Prostate gland (tissue), 2 donors: ENCODE data around the gene ZNF253. TPM values are rescaled to one million over a fixed set of nuclear protein-coding genes. Genes with fewer than 3 reads are reported as not detected.

ENCODE experiments used
- DNase-seq: peaks from one replicate; pipeline ENCODE4 v3.0.0-alpha.2; 2019; ENCODE audit warnings: low spot score
- H3K27ac ChIP-seq, 2 donors: fragments of 200-600 bp; sonication (generic); 2 replicates each; pipeline ENCODE4 v1.5.1; 2017 to 2019
- H3K27me3 ChIP-seq: fragments of 200-600 bp; sonication (generic); replicated peaks from 2 replicates; pipeline ENCODE4 v1.5.1; 2019; ENCODE audit not compliant: insufficient read depth
- H3K36me3 ChIP-seq, 2 donors: fragments of 200-600 bp; sonication (generic); 1 replicate in 1 of 2; 2 replicates in 1 of 2; pipeline versions ENCODE4 v1.5.1 to v1.8.1; 2017 to 2019
- H3K4me1 ChIP-seq: fragments of 200-600 bp; sonication (generic); replicated peaks from 2 replicates; pipeline ENCODE4 v1.5.1; 2019
- H3K4me3 ChIP-seq, 2 donors: fragments of 200-600 bp; sonication (generic); 2 replicates each; pipeline ENCODE4 v1.5.1; 2017 to 2019
- H3K9me3 ChIP-seq: fragments of 200-600 bp; sonication (generic); 2 replicates; pipeline ENCODE4 v1.5.1; 2017
- POLR2A ChIP-seq: fragments of 450-650 bp; IDR thresholded peaks from one replicate; pipeline ENCODE4 v1.6.1; 2016; ENCODE audit warnings: antibody characterized with exemption, mild to moderate bottlenecking
- POLR2AphosphoS5 ChIP-seq: sonication (generic); formaldehyde crosslinking; IDR thresholded peaks from one replicate; pipeline ENCODE4 v1.6.1; 2017; ENCODE audit warnings: antibody characterized with exemption
- WGBS: methylation state at CpG from one replicate; pipeline ENCODE4 v1.1.5; 2018; 5-methylcytosine and 5-hydroxymethylcytosine counted together
- intact Hi-C: fragments of 100-400 bp; cut with DNase I; formaldehyde crosslinking; loops from one replicate; pipeline ENCODE4 v1.14.2; 2022
- total RNA-seq, 2 donors: library from RNA; depleted of rRNA; stranded (reverse); fragments of >200 nt; gene quantifications; one replicate each; pipeline ENCODE4 v1.1.0, GENCODE V29; 2016
- TF ChIP-seq, protein P1 (sequence below), 4 experiments: fragments of 200-600 bp in 2 of 4; fragments of 450-650 bp in 2 of 4; sonication (generic) in 2 of 4; IDR thresholded peaks; 1 replicate in 3 of 4; 2 replicates in 1 of 4; pipeline ENCODE4 v1.5.1; 2016 to 2019; ENCODE audit warnings: antibody characterized with exemption in 4 of 4, mild to moderate bottlenecking in 2 of 4, moderate library complexity in 2 of 4

Gene ZNF253
- total RNA-seq, result 10 to 100 TPM; 10.6 to 20.0 TPM

- Histone ChIP-seq H3K4me3 (peak within 1 kb of the TSS; percentile 59 to 66), H3K9me3 (no peaks in the 10 kb centered on the region), H3K36me3 (no peaks in the 10 kb centered on the region), H3K4me1 (no peaks in the 10 kb centered on the region), H3K27me3 (no peaks in the 10 kb centered on the region), H3K27ac (peak within 1 kb of the TSS; percentile 92 to 95)
- intact Hi-C loops, result loop anchor here (2.0 to 5.0 kb wide), 2 partner anchors 35 to 44 kb away; partner anchors contain the start of genes ZNF506 and ZNF93
- peak; percentile 98 for DNase-seq
- TF ChIP-seq, protein P1, sequence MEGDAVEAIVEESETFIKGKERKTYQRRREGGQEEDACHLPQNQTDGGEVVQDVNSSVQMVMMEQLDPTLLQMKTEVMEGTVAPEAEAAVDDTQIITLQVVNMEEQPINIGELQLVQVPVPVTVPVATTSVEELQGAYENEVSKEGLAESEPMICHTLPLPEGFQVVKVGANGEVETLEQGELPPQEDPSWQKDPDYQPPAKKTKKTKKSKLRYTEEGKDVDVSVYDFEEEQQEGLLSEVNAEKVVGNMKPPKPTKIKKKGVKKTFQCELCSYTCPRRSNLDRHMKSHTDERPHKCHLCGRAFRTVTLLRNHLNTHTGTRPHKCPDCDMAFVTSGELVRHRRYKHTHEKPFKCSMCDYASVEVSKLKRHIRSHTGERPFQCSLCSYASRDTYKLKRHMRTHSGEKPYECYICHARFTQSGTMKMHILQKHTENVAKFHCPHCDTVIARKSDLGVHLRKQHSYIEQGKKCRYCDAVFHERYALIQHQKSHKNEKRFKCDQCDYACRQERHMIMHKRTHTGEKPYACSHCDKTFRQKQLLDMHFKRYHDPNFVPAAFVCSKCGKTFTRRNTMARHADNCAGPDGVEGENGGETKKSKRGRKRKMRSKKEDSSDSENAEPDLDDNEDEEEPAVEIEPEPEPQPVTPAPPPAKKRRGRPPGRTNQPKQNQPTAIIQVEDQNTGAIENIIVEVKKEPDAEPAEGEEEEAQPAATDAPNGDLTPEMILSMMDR (IDR thresholded peaks at IDR 0.05), result no peak
- TF ChIP-seq POLR2AphosphoS5 (peak; percentile 92), POLR2A (peak; percentile 83)
- under 1% methylated on average over 42 of the region's 43 CpGs for WGBS
Measured at GRCh38 chr19:19865750-19866610, at the start of gene ZNF253. Gene ZNF253 (plus strand): TSS chr19:19865882. CDS start chr19:19865997, 115 bp downstream.

DNA sequence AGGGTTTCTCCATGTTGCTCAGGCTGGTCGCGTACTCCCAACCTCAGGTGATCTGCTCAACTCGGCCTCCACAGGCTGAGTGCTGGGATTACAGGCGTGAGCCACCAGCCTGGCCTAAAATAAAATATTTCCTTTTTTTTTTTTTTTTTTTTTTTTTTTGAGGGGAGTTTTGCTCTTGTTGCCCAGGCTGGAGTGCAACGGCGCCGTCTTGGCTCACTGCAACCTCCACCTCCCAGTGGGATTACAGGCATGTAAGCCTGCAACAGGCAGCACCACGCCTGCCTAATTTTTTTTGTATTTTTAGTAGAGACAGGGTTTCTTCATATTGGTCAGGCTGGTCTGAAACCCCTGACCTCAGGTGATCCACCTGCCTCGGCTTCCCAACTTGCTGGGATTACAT lies 49.0 kb upstream of the ZNF253 start:
- DNase-seq, result no peak
- H3K4me3 ChIP-seq, result no peak overlapping the region
- H3K27ac ChIP-seq, result no peak overlapping the region
- intact Hi-C loops, result no loop called here
- no peaks in the 10 kb centered on the region for H3K27me3 ChIP-seq
- no peaks in the 10 kb centered on the region for H3K4me1 ChIP-seq
- no peaks in the 10 kb centered on the region for H3K9me3 ChIP-seq
- no peaks in the 10 kb centered on the region for H3K36me3 ChIP-seq
- 94% methylated on average over 9 of the region's 9 CpGs for WGBS
- TF ChIP-seq POLR2A (no peak), POLR2AphosphoS5 (no peak)
- TF ChIP-seq, protein P1 (IDR thresholded peaks at IDR 0.05), result no peak

DNA sequence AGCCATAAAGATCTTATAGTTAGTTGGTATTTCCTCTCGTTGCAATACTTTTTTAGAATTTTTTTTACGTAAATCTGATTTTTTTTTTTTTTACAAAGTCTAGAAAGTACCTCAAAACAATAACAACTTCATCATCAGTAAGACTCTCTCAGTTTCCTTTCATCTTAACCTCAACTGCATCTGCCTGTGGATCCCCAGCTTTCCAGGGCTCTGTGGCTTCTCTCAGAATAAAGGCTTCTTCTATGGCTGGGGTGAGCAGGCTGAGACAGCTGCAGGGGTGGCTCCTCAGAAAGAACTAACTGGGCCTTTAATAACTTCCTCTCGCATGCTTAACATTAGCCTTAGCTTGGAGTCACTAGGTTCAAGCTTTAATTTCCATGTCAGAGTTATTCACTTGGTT lies 48.3 kb upstream of the ZNF253 start:
- intact Hi-C loops, result no loop called here
- no peak overlapping the region for H3K27ac ChIP-seq
- H3K4me1 ChIP-seq, result no peaks in the 10 kb centered on the region
- no peaks in the 10 kb centered on the region for H3K36me3 ChIP-seq
- H3K27me3 ChIP-seq, result no peaks in the 10 kb centered on the region
- no peaks in the 10 kb centered on the region for H3K9me3 ChIP-seq
- no peak for DNase-seq
- H3K4me3 ChIP-seq, result no peak overlapping the region
- 87% methylated on average over 3 of the region's 3 CpGs for WGBS
- TF ChIP-seq, protein P1 (IDR thresholded peaks at IDR 0.05), result no peak
- TF ChIP-seq POLR2AphosphoS5, result no peak
- no peak for TF ChIP-seq POLR2A

GRCh38 chr19:19820774-19821320 lies 44.8 kb upstream of the ZNF253 start:
- no peaks in the 10 kb centered on the region for H3K9me3 ChIP-seq
- H3K4me3 ChIP-seq, result peak overlapping the region; percentile 58 to 78
- H3K4me1 ChIP-seq, result no peaks in the 10 kb centered on the region
- intact Hi-C loops, result loop anchor here (5.0 kb wide), 2 partner anchors 46 to 1201 kb away; partner anchors contain the start of genes ZNF253 and ZNF430
- no peak for DNase-seq
- H3K27me3 ChIP-seq, result no peaks in the 10 kb centered on the region
- peak overlapping the region; percentile 83 to 98 for H3K27ac ChIP-seq
- TF ChIP-seq POLR2A (no peak), POLR2AphosphoS5 (no peak)
- TF ChIP-seq, protein P1 (IDR thresholded peaks at IDR 0.05), result no peak
- 17% methylated on average over 17 of the region's 17 CpGs for WGBS
- no peaks in the 10 kb centered on the region for H3K36me3 ChIP-seq
